Measurements from ENCODE around the gene OBSCN.

- TF ChIP-seq POLR2A (IDR thresholded peaks at IDR 0.05; ENCODE audit: low read depth, low read length) (no peak), CTCF (IDR thresholded peaks at IDR 0.05; ENCODE audit: extremely low read depth in 1 of 2, insufficient read depth in 1 of 2, low read depth in 1 of 2, low read length in 2 of 2) (no peak), MAX (IDR thresholded peaks at IDR 0.05; ENCODE audit: insufficient read depth, insufficient read length) (no peak), POLR2AphosphoS5 (IDR thresholded peaks at IDR 0.05; ENCODE audit: insufficient read depth, low read depth, low read length) (no peak), EZH2 (IDR thresholded peaks at IDR 0.05; ENCODE audit: borderline replicate concordance, low read depth, low read length, severe bottlenecking) (no peak), JUN (IDR thresholded peaks at IDR 0.05; ENCODE audit: borderline replicate concordance, insufficient read depth, insufficient read length, low read depth) (no peak), MYC (IDR thresholded peaks at IDR 0.05; ENCODE audit: low read depth, low read length) (no peak), FOS (IDR thresholded peaks at IDR 0.05; ENCODE audit: borderline replicate concordance, insufficient read depth, low read length) (no peak), GATA2 (IDR thresholded peaks at IDR 0.05; ENCODE audit: insufficient read depth, insufficient read length, low read depth, low read length) (no peak)
These were observed 167.1 kb downstream of the OBSCN start for GRCh38 chr1:228374711-228375577.
